Activated T-cell treated with anti-CD3 and anti-CD28 coated beads for 48 hours (primary cell): ENCODE data around the gene YAF2.

Experiments used
- DNase-seq: peaks from one replicate; pipeline ENCODE4 v3.0.0-alpha.2; 2020; ENCODE audit warnings: low read depth

The YAF2 gene

DNA sequence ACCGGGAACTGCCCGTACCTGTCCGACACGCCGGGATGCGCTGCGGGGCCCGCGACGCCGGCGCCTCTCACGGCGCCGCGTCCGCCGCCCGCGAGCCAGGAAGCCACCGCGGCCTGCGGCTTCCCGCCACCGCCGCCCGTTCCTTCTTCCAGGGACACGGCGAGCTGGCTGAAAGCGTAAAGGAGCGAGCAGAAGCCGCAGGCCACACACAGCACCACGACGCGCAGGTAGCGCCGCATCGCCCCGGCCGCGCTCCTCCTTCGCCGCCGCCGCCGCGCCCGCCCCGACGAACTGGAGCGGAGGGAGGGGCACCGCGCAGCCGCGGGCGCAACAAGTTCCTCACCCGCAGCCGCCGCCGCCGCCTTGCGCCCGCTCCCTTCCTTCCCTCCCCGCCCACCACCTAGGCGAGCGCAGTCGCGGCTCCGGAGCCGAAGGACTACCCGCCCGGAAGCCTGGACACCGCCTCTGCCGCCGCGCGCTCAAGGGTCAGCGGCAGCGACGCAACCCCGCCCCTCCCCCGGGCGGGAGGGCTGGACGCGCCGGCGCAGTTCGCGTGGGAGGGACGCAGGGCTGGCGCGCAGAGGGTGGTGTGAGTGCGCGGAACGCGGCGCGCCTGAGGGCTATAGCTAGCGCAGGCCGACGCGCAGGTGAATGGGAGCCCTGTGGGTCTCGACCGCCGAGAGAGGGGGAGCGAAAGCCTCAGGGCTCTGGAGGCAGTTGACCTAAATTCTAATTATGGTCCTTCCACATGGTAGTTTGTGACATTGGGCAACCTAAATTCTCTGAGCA, 93.4 kb downstream of the YAF2 start, which contains the start of gene GXYLT1:
Gene GXYLT1, minus strand, starts transcription at position 467 of the 789 bp plus-strand sequence. Its CDS starts 228 bp downstream, at position 239.
- DNase-seq = peak; percentile 84

- no peak for DNase-seq
Observed at GRCh38 chr12:42144158-42144407, 94.0 kb downstream of the YAF2 start.

- DNase-seq = no peak
Observed at GRCh38 chr12:42143452-42144157, 94.4 kb downstream of the YAF2 start.

DNA sequence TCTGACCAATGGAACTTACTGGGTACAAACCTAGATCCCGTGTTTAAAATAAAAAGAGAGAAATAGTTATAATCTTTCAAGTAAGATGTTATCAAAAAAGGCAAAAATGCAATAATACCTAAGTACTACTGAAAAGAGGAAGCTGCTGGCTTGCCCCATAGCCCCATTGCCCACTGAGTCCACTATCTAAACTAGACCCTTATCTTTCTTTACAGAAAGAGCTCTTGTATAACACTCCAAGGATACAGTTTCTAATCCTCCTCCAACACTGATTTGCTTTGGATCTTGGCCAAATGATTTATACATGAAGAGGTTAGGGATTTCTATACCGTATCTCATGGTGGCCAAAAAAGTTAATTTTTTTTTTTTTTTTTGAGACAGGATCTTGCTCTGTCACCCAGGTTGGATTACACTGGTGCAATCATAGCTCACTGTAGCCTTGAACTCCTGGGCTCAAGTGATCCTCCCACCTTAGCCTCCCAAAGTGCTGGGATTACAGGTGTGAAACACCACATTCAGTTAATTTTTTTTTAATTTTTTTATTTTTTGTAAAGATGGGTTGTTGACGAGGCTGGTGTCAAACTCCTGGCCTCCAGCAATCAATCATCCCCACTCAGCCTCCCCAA, 96.0 kb downstream of the YAF2 start:
- no peak for DNase-seq

GRCh38 chr12:42140901-42141300, 97.1 kb downstream of the YAF2 start:
- no peak for DNase-seq

- DNase-seq = no peak
Observed at GRCh38 chr12:42135259-42135814, 102.7 kb downstream of the YAF2 start.

DNA sequence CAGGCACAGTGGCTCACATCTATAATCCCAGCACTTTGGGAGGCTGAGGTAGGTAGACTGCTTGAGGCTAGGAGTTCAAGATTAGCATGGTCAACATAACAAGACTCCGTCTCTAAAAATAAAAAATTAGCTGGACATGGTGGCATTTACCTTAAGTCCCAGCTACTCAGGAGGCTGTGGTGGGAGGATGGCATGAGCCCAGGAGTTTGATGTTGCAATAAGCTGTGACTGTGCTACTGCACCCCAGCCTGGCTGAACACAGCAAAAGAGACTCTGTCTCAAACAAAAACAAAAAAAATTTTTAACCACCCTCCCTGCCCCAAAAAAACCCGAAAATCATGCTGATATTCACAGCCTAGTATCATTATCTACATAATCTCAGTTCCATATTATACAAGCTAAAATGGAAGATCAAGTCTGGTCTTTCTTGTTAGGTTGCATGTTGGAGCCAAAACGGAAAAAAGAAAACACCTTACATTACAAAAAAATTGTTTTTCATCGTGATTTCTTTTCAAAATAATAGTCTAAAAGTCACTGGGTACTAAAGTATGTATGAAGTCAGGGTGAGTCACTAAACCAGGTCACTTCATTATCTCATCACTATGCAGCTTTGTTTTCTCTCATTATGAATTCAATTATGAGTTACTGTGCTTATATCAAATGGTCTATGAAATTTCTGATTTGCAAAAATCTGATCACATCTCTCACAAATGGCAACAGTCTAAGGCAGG, 107.2 kb downstream of the YAF2 start:
- DNase-seq = no peak

- no peak for DNase-seq
Observed at GRCh38 chr12:42129595-42130204, 108.3 kb downstream of the YAF2 start.

DNA sequence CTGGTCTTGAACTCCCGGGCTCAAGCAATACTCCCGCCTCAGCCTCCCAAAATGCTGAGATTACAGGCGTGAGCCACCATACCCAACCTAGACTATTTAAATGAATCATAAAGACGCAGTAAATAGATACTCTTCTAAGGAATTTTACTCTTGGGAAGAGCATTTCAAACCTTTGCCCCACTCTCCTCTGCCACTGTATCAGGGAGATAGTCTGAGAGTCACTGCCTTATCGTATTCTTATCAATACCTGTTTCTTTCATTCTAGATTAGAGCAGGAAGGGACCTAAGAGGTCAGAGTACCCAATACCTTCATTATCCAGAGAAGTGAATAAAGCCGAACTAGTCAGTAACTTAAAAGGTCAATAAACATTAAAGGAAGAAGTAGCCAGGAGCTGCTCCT, 109.2 kb downstream of the YAF2 start:
- no peak for DNase-seq

GRCh38 chr12:42128327-42128726, 109.7 kb downstream of the YAF2 start:
- no peak for DNase-seq

GRCh38 chr12:42126963-42127362, 111.1 kb downstream of the YAF2 start:
- no peak for DNase-seq

DNA sequence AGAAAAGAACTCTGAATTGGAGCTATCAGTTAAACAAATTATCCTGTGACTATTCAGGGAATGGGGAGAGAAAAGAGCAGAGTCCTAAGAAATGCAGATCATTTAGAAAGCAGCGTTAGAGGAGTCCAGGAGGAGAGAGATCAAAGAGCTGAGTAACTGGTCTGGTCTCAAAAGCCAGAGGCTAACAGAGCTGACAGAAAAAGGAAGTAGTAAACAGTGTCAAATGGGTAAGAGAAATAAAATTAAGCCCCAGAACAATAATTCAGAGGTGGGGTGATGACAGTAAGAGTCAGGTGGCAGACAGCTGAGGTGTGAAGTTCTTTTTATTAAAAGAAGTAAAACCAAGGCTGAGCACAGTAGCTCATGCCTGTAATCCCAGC, 112.7 kb downstream of the YAF2 start:
- DNase-seq = no peak

DNA sequence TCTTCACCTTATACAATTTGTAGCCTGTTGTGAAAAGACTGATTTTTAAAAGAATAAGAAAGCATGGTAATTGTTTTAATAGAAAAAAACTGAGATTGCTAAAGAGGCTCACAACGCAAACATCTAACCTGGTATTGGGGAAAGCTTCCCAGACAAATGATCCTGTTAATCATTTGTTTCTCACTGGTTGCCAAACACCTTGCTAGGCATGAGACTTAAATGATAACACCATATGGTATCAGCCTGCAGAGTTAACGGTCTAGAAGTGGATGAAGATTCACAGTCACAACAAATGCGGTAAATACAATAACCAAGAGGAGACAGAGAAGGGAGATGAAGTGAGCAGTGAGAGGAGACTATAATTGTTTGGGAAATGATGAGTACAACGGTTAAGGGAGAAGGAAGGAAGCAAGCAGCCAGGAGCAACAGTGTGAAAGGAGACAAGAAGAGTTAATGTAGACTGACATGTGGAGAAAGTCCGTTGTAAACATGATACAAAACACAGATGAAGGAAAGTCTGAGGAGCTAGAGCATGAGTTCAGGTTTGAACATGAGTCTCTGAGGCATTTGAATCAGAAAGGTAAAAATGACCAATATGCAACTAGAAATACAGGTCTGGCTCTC, 113.2 kb downstream of the YAF2 start:
- DNase-seq = no peak

DNA sequence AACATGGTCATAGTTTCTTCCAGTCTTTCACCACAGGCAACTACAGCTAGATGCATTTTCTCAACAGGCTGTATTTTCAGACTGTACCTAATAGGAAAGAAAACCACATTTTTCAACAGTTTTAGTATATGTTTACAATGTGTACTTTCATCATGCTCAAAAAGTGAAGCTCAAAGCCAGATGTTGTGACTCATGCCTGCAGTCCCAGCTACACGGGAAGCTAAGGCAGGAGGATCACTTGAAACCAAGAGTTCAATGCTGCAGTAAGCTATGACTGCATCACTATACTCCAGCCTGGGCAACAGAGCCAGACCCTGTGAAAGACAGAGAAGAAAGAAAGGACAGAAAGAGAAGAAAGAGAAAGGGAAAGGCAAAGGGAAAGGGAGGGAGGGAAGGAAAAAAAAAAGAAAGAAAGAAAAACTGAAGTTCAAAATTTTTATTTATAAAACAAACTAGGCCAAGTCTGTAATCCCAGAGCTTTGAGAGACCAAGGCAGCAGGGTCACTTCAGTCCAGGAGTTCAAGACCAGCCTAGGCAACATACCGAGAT, 118.9 kb downstream of the YAF2 start:
- DNase-seq = no peak

- no peak for DNase-seq
Observed at GRCh38 chr12:42118136-42118879, 119.7 kb downstream of the YAF2 start.

DNA sequence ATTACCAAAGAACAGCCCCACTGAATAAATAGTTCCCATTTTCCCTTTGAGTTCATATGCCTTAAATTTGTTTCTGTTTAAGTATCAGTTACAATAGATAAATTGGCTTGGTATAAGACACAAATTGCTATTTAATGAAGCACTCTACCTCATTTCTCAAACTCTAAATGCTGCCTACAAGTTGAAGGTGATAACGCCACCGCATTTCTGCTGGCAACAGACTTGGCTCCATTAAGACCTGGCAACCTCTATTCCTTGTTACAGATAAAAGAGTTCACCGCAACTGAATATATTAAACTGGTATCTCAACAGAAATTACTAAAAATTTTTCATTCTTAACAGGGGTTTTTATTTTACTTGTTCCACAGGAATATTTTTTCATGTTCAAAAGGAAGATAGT, 129.0 kb downstream of the YAF2 start:
- no peak for DNase-seq
